NB4 (cell line): ENCODE data around the gene INTS3.

ENCODE experiments used
- DNase-seq: peaks from one replicate; pipeline ENCODE4 v3.0.0; 2010; ENCODE audit warnings: low read depth
- H3K4me3 ChIP-seq: one replicate; pipeline ENCODE4 v1.5.1; 2011; ENCODE audit warnings: mild to moderate bottlenecking, low read depth, low read length, moderate library complexity
- MAX ChIP-seq: IDR thresholded peaks from 2 replicates; pipeline ENCODE4 v1.6.1; 2011; ENCODE audit warnings: low read depth, low read length
- MYC ChIP-seq: IDR thresholded peaks from 2 replicates; pipeline ENCODE4 v1.6.1; 2011; ENCODE audit warnings: low read depth, low read length
- POLR2A ChIP-seq: IDR thresholded peaks from 2 replicates; pipeline ENCODE4 v1.6.1; 2011; ENCODE audit warnings: mild to moderate bottlenecking; ENCODE audit not compliant: insufficient read length; ENCODE audit errors: extremely low read depth
- TF ChIP-seq, protein P1 (sequence below): IDR thresholded peaks from one replicate; pipeline ENCODE4 v1.5.1; 2012; ENCODE audit warnings: low read depth, low read length

INTS3 gene

DNA sequence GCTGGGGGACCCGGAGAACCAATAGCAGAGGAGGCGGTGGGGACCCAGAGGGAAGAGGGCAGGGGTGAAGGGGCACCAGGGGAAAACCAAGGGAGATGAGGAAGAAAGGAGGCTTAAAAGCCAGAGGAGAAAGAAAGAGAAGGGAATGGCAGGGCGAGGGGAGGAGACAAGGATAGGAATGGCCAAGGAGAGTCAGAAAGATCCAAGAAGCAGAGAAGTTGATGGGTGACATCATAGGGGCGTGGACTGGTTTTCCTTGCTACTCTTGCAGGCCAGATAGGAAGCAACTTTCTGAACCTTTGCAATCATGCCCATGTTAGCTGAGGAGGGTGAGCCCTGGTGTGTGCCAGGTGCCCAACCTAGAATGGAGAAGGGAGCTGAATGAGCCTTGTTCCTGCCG lies 44.0 kb upstream of the INTS3 start:
- TF ChIP-seq POLR2A (no peak), MAX (no peak)
- TF ChIP-seq, protein P1, sequence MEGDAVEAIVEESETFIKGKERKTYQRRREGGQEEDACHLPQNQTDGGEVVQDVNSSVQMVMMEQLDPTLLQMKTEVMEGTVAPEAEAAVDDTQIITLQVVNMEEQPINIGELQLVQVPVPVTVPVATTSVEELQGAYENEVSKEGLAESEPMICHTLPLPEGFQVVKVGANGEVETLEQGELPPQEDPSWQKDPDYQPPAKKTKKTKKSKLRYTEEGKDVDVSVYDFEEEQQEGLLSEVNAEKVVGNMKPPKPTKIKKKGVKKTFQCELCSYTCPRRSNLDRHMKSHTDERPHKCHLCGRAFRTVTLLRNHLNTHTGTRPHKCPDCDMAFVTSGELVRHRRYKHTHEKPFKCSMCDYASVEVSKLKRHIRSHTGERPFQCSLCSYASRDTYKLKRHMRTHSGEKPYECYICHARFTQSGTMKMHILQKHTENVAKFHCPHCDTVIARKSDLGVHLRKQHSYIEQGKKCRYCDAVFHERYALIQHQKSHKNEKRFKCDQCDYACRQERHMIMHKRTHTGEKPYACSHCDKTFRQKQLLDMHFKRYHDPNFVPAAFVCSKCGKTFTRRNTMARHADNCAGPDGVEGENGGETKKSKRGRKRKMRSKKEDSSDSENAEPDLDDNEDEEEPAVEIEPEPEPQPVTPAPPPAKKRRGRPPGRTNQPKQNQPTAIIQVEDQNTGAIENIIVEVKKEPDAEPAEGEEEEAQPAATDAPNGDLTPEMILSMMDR: no peak
- no peak for DNase-seq
- H3K4me3 ChIP-seq: no peak overlapping the region

DNA sequence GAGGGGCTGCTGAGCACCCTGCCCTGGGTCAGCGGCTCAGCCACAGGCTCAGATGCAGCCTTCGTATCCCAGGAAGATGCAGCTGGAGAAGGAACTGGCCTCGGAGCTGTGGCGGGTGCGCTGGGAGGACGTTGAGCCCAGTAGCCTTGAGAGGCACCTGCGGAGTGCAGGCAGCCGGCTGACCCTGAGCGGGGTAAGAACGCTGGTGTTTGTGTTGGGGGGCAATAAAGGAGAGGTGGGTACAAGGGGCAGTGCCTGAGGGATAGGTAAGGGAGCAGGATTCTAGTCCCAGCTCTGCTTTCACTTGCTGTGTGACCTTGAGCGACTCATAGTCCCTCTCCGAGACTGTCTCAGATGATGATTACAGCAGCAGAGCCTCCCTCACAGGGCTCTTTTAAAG lies 43.0 kb upstream of the INTS3 start:
- TF ChIP-seq, protein P1: no peak
- TF ChIP-seq MYC (no peak), MAX (no peak), POLR2A (no peak)

DNA sequence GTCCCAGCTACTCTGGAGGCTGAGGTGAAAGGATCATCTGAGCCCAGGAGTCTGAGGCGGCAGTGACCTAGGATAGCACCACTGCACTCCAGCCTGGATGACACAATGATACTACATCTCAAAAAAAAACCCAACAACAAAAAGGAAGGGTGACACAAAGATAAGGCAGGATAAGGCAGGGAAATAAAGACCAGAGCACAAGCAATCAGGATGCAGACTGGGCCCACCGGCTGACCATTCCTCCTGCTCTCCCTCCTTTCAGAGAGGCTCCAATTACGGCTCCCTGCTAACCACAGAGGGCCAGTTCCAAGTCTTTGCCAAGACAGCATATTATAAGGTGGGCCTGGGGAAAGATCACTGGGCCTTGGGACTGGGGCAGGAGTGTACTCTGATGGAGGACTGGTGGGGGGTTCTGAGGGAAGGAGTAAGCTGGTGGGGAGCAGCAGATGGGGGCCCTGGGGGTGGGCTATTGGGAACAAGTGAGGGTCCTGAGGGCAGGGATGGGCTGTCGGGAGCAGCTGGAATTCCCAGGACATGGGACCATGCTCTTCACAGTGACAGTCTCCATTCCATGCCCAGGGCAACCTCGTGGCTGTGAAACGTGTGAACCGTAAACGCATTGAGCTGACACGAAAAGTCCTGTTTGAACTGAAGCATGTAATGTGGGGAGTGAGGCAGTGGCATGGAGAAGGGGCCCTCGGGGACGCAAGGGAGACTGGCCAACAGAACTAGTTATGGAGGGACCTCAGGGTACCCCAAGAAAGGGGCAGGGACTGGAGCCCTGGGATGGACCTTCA lies 42.1 kb upstream of the INTS3 start:
- no peak for DNase-seq

More for the DNA sequence above, 43.0 kb upstream of the INTS3 start:
- no peak for DNase-seq
- H3K4me3 ChIP-seq: no peak overlapping the region

GRCh38 chr1:153687346-153688125 lies 40.3 kb upstream of the INTS3 start:
- DNase-seq: no peak
- H3K4me3 ChIP-seq: no peak overlapping the region
- TF ChIP-seq, protein P1: no peak
- TF ChIP-seq POLR2A (no peak), MAX (no peak), MYC (no peak)

More for the DNA sequence above, 42.1 kb upstream of the INTS3 start:
- no peak for TF ChIP-seq POLR2A
- TF ChIP-seq MYC: no peak
- TF ChIP-seq, protein P1: no peak
- TF ChIP-seq MAX: no peak
- H3K4me3 ChIP-seq: no peak overlapping the region

GRCh38 chr1:153688276-153688675 lies 39.6 kb upstream of the INTS3 start:
- TF ChIP-seq POLR2A (no peak), MAX (0 out of 2 replicates have a peak, but pooled peaks have one; percentile 17), MYC (no peak)
- TF ChIP-seq, protein P1: no peak
- DNase-seq: peak; percentile 48
- H3K4me3 ChIP-seq: no peak overlapping the region
